Epithelial cell of prostate (primary cell): ENCODE results near the gene EXD2.
"Not testable (repeated sequence)": the region's sequence is repeated elsewhere in the genome, so short reads cannot be mapped to it uniquely, and the experiment has no call there.

Experiments
- DNase-seq: peaks from one replicate; pipeline ENCODE4 v3.0.0-alpha.2; 2011; ENCODE audit warnings: low read depth, low spot score
- H3K27ac ChIP-seq: fragments of 450-650 bp; 2 replicates; pipeline ENCODE4 v1.5.1; 2017; ENCODE audit warnings: mild to moderate bottlenecking

Gene EXD2

DNA sequence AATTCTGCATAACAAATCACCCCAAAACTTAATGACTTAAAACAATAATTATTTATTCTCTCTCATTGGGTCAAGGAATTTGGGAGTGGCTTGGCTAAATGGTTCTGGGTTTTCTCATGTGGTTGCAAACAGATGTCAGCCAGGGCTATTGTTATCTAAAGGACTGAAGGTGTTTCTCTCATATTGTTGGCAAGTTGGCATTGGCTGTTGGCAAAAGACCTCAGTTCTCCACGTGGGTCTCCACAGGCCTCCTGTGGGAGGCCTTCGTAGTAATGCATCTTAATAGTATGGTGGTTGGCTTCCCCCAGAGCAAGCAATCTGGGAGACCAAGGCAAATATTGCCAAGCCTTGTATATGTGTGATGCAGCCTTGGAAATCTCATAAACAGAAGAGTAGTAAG, 83.0 kb downstream of the EXD2 start:
- no peak overlapping the region for H3K27ac ChIP-seq
- DNase-seq, result no peak

DNA sequence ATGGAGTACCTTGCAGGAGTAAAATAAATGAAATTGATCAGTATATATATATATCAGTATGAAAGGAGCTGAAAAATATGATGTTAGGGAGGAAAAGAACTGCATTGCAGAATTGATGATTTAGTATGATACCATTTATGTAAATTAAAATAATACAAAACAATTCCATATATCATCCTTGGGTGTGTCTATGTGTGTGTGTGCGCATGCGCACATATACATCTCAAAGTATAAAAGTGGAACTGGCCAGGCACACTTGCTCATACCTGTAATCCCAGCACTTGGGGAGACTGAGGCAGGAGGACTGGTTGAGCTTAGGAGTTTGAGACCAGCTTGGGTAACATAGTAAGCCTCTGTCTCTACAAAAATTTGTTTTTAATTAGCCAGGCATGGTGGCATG, 84.0 kb downstream of the EXD2 start:
- no peak overlapping the region for H3K27ac ChIP-seq
- DNase-seq, result no peak

GRCh38 chr14:69277356-69277755, 86.1 kb downstream of the EXD2 start:
- H3K27ac ChIP-seq, DNase-seq: not testable (repeated sequence)

DNA sequence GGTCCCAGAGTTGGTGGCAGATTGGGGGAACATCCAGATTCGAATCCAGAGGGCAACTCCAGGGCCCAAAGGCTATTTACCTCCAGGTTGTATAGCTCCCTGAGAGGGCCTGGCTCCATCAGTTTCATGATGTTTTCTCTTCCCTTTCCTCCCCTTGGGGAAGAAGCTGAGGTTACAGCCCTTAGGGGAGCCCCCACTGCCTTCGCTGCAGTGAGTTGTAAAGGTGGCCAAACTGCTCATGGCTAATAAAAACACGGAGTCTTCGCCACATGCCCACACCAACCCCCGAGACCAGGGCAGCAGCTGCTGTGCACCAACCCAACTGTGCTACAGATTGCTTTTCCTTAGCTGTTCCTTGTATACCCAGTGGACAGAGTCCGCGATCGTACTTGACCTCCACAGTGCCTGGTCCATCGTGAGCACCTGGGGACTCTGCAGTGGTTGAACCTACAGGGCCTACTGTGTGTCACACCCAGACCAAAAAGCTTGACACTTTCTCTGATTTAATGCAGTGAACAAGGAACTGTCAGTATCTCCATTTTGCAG, 89.5 kb downstream of the EXD2 start:
- no peak for DNase-seq
- no peak overlapping the region for H3K27ac ChIP-seq

- H3K27ac ChIP-seq, result no peak overlapping the region
- DNase-seq, result no peak
These were observed 90.3 kb downstream of the EXD2 start for GRCh38 chr14:69281450-69282169.

DNA sequence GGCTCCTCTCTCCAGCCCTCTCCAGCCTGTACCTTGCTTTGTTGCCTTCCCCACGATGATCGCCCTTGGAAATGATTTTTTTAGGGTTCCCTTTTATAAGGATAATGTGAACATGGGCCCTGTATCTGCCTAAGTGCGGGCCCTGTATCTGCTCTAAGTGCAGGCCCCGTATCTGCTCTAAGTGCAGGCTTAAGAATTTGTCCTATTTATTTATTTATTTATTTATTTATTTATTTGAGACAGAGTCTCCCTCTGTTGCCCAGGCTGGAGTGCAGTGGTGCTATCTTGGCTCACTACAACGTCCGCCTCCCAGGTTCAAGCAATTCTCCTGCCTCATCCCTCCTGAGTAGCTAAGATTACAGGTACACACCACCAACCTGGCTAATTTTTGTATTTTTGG, 91.2 kb downstream of the EXD2 start:
- no peak overlapping the region for H3K27ac ChIP-seq
- no peak for DNase-seq

DNA sequence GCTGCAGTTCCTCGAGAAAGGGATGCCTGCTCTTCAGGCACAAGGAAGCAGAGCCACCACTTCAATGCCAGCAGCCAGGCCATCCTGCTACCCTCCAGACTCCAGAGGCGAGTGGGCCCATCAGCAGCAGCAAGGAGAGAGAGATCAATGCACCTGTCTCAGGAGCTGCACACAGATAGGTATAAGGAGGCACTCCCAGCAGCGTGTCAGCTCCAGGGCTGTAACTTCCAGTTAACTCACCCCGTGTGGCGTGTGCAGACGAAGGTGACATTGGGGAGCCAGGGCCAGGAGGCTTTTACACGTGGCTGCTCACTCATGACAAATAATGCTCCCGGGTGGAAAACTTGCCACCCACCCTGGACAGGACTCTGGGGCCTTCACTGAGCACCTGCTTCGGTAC, 92.9 kb downstream of the EXD2 start:
- DNase-seq, result no peak
- no peak overlapping the region for H3K27ac ChIP-seq

DNA sequence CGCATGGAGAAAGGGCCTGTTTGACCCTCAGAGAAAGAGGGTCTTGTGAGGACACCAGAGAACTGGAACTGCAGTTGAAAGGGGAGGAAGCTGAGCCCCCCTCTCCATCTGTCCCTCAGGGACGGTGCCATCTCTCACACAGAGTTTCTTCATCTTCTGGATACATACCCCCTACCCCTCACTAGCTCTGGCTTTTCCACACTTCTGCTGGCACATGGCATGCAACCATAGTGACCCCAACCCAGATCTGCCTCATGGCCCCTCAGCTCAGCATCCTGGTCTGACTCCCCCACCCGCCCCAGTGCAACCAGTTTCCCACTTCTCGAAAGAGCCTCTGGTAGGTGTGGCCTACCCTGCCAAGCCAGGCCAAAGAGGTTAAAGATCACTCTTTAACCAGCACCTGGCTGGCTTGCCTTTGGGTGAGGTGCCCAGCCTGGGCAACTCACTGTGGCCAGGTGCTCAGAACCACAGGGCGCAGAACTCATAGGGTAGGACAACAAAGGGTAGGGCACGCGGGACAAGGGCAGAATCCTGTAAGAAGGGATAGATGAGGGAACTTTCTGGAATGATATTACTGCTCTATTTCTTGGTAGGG, 94.5 kb downstream of the EXD2 start:
- no peak overlapping the region for H3K27ac ChIP-seq
- no peak for DNase-seq

- no peak for DNase-seq
- no peak overlapping the region for H3K27ac ChIP-seq
These were observed 96.1 kb downstream of the EXD2 start for GRCh38 chr14:69287098-69288010.

- no peak for DNase-seq
- no peak overlapping the region for H3K27ac ChIP-seq
These were observed 96.9 kb downstream of the EXD2 start for GRCh38 chr14:69288011-69288771.

- no peak for DNase-seq
- H3K27ac ChIP-seq, result no peak overlapping the region
These were observed 97.8 kb downstream of the EXD2 start for GRCh38 chr14:69288956-69289705.

DNA sequence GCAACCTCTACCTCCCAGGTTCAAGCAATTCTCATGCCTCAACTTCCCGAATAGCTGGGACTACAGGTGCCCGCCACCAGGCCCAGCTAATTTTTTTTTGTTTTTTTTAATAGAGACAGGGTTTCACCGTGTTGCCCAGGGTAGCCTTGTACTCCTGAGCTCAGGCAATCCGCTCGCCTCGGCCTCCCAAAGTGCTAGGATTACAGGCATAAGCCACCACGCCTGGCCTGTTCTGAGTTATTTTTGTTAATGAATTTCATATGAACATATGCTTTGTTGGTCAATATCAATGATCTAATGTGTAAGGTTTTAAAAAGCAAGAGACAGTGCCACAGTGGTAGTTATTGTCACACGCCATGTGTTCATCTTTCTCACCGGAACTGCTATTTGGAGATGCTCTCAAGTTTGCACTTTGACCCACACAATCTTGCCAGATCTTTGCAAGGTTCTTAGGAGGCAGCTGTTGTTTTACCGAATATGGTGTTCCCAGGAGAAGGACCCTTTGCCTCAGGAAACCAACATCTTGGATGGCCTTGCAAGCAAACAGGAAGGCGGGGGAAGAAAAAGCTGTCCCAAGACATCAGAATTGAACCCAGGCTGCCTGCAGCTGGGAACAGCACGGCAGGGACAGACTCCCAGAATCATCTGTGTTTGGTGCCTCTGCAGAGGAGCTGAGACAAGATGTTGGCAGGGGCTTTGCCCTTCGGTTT, 98.7 kb downstream of the EXD2 start:
- DNase-seq, result no peak
- H3K27ac ChIP-seq, result no peak overlapping the region

GRCh38 chr14:69290881-69291280, 99.6 kb downstream of the EXD2 start:
- H3K27ac ChIP-seq, DNase-seq: not testable (repeated sequence)

DNA sequence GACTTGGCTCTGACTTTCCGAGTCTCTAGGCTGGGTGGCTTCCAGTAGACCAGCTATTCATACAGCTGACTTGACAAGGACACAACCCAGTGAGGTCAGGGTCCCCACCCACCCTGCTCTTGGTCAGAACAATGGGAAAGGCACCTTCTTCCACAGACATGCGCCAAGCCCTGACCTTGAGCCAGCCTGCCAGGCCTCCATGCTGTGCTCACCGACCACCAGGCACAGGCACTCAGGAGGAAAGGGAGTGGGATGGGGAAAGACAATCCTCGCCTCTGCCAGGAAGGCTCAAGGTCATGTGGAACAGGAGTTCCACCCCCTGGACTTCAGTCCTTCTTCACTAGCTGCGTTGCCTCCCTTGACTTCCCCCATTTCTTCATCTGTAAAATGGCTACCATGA, 100.1 kb downstream of the EXD2 start:
- H3K27ac ChIP-seq, result no peak overlapping the region
- DNase-seq, result no peak

DNA sequence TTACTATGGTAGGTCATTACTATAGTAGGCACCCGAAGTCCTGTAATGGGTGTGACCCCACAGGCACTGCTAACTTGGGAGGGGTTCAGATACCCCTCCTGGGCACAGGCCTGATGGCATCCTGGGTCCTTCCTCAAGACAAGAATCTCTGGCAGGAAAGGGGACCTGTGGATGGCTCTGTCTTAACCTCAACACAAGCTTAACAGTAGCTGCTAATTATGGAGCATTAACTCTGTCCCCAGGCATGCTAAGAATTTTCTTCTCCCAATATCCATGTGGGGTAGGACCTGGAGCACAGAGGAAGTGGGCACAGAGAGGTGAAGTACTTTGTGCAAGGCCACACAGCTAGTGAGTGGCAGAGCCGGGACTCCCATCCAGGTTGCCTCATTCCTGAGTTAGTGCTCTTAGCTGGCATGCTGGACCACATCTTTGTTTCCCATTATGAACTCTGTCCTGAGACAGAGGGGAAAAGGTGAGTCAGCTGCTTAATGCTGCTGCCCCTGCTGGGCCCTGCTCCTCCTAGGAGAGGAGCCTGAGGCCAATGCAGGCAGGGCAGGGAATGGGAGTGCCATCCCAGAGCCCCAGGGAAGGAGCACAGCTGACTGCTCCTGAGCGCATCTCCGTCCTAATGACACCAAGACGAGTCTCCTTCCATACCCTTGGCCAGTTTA, 100.7 kb downstream of the EXD2 start:
- H3K27ac ChIP-seq, result no peak overlapping the region
- no peak for DNase-seq
